Sigmoid colon (tissue), 7 donors: Measurements from ENCODE around the gene CFAP100. TPM values are rescaled to one million over a fixed set of nuclear protein-coding genes. Genes with fewer than 3 reads are reported as not detected.

Experiments
- DNase-seq: peaks from one replicate; pipeline ENCODE4 v3.0.0-alpha.2; 2019
- H3K27ac ChIP-seq, 4 donors: fragments of 200-600 bp; sonication (generic); one replicate each; pipeline ENCODE4 v1.5.1; 2016 to 2019; ENCODE audit warnings: mild to moderate bottlenecking in 1 of 4
- H3K27me3 ChIP-seq, 3 donors: fragments of 200-600 bp; sonication (generic); one replicate each; pipeline ENCODE4 v1.5.1; 2019; ENCODE audit warnings: mild to moderate bottlenecking in 1 of 3
- H3K36me3 ChIP-seq, 4 donors: fragments of 200-600 bp; sonication (generic); one replicate each; pipeline ENCODE4 v1.5.1; 2016 to 2019
- H3K4me1 ChIP-seq, 4 donors: fragments of 200-600 bp; sonication (generic); one replicate each; pipeline ENCODE4 v1.5.1; 2017 to 2019
- H3K4me3 ChIP-seq, 4 donors: fragments of 200-600 bp; sonication (generic); one replicate each; pipeline ENCODE4 v1.5.1; 2017 to 2019; ENCODE audit warnings: mild to moderate bottlenecking in 2 of 4, moderate library complexity in 1 of 4
- H3K9me3 ChIP-seq, 4 donors: fragments of 200-600 bp in 3 of 4; sonication (generic) in 3 of 4; one replicate each; pipeline versions ENCODE4 v1.5.1 to v1.6.1; 2013 to 2019
- EP300 ChIP-seq, 4 donors: sonication (generic); formaldehyde crosslinking; IDR thresholded peaks; one replicate each; pipeline ENCODE4 v1.6.1; 2017; ENCODE audit warnings: antibody characterized with exemption in 4 of 4
- POLR2A ChIP-seq, 2 donors: fragments of 450-650 bp; IDR thresholded peaks; one replicate each; pipeline ENCODE4 v1.6.1; 2016; ENCODE audit warnings: antibody characterized with exemption in 2 of 2, mild to moderate bottlenecking in 2 of 2, moderate library complexity in 2 of 2
- POLR2AphosphoS5 ChIP-seq, 4 donors: sonication (generic); formaldehyde crosslinking; IDR thresholded peaks; one replicate each; pipeline ENCODE4 v1.6.1; 2017; ENCODE audit warnings: antibody characterized with exemption in 4 of 4
- WGBS, 2 donors: extraction: QIAGEN DNeasy Blood & Tissue Kit; methylation state at CpG; one replicate each; pipeline ENCODE4 v1.1.7; 2013; 5-methylcytosine and 5-hydroxymethylcytosine counted together
- intact Hi-C: fragments of 100-400 bp; cut with DNase I; formaldehyde crosslinking; loops from one replicate; pipeline ENCODE4 v1.15.1; 2023
- polyA plus RNA-seq, 3 donors: library from polyadenylated mRNA; stranded (reverse); fragments of 200-250 nt; gene quantifications; one replicate each; pipeline ENCODE4 v1.2.3, GENCODE V29; 2013
- total RNA-seq, 4 donors: library from RNA; depleted of rRNA; stranded (reverse); fragments of >200 nt; gene quantifications; one replicate each; pipeline ENCODE4 v1.1.0, GENCODE V29; 2016
- TF ChIP-seq, protein P1 (sequence below), 4 experiments: fragments of 450-650 bp in 3 of 4; fragments of 200-600 bp in 1 of 4; IDR thresholded peaks; one replicate each; pipeline ENCODE4 v1.5.1; 2016 to 2019; ENCODE audit warnings: antibody characterized with exemption in 4 of 4, mild to moderate bottlenecking in 3 of 4, moderate library complexity in 2 of 4
- donor health status: healthy with polysubstance abuse.
- donor health status: Bipolar disorder and iron deficiency.
- donor health status: healthy.

The CFAP100 gene
- total and polyA plus RNA-seq, 7 donors = not detected

DNA sequence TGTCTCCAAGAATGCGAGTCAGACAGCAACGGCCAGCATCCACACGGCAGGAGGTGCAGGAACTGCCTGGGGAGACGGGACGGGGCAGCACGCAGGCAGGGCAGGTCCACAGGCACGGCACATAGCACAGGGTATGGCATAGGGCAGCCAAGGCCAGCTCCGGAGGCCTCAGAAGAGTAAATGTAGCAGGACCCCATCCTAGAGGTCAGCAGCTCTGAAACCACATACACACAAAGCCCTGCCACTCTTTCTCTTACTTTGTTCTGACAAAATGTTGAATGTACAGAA lies 54.1 kb downstream of the CFAP100 start:
- intact Hi-C loops = no loop called here
- peaks cover 0 to 12% (median 7%) of the 10 kb centered on the region in 4 donors for H3K4me1 ChIP-seq
- no peak overlapping the region for H3K27ac ChIP-seq
- peak; percentile 46 for DNase-seq
- peaks cover 18 to 58% (median 28%) of the 10 kb centered on the region in 4 donors for H3K36me3 ChIP-seq
- H3K9me3 ChIP-seq = no peaks in the 10 kb centered on the region
- no peak for TF ChIP-seq POLR2A (IDR thresholded peaks at IDR 0.05)
- TF ChIP-seq POLR2AphosphoS5 (IDR thresholded peaks at IDR 0.05) = no peak
- TF ChIP-seq EP300 (IDR thresholded peaks at IDR 0.05) = no peak
- TF ChIP-seq, protein P1, sequence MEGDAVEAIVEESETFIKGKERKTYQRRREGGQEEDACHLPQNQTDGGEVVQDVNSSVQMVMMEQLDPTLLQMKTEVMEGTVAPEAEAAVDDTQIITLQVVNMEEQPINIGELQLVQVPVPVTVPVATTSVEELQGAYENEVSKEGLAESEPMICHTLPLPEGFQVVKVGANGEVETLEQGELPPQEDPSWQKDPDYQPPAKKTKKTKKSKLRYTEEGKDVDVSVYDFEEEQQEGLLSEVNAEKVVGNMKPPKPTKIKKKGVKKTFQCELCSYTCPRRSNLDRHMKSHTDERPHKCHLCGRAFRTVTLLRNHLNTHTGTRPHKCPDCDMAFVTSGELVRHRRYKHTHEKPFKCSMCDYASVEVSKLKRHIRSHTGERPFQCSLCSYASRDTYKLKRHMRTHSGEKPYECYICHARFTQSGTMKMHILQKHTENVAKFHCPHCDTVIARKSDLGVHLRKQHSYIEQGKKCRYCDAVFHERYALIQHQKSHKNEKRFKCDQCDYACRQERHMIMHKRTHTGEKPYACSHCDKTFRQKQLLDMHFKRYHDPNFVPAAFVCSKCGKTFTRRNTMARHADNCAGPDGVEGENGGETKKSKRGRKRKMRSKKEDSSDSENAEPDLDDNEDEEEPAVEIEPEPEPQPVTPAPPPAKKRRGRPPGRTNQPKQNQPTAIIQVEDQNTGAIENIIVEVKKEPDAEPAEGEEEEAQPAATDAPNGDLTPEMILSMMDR (IDR thresholded peaks at IDR 0.05) = no peak
- H3K27me3 ChIP-seq = no peaks in the 10 kb centered on the region
- WGBS, 2 donors = 94 to 96% methylated on average over 8 of the region's 8 CpGs
- H3K4me3 ChIP-seq = no peak overlapping the region

DNA sequence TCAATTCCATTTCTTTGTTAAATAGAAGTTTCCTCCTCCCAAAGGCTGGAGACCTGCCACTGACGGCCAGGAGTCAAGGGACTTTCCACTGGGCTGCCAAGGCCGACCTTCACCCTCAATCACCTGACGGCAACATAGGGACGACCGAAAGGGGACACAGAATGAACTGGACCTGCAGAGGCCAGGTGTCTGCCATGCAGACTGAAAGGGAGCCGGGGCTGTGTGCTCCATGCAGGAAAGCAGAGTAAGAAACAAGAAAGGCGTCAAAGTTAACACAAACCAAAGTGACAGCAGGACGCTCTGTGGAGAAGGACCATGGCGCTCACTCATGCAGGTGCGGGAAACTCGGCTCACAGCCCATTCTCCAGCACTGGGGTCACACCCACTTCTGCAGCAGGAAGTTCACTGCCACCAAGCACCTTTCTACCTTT lies 54.9 kb downstream of the CFAP100 start:
- WGBS, 2 donors = 75 to 85% methylated on average over 11 of the region's 11 CpGs
- H3K4me1 ChIP-seq = peaks cover 0 to 12% (median 7%) of the 10 kb centered on the region in 4 donors
- no peak overlapping the region for H3K4me3 ChIP-seq
- H3K27ac ChIP-seq = no peak overlapping the region
- no peak for TF ChIP-seq EP300 (IDR thresholded peaks at IDR 0.05)
- TF ChIP-seq POLR2AphosphoS5 (IDR thresholded peaks at IDR 0.05) = no peak
- TF ChIP-seq, protein P1 (IDR thresholded peaks at IDR 0.05) = no peak
- TF ChIP-seq POLR2A (IDR thresholded peaks at IDR 0.05) = no peak
- no peaks in the 10 kb centered on the region for H3K9me3 ChIP-seq
- H3K36me3 ChIP-seq = peaks cover 18 to 65% (median 28%) of the 10 kb centered on the region in 4 donors
- peak; percentile 53 for DNase-seq
- H3K27me3 ChIP-seq = no peaks in the 10 kb centered on the region
- intact Hi-C loops = no loop called here

DNA sequence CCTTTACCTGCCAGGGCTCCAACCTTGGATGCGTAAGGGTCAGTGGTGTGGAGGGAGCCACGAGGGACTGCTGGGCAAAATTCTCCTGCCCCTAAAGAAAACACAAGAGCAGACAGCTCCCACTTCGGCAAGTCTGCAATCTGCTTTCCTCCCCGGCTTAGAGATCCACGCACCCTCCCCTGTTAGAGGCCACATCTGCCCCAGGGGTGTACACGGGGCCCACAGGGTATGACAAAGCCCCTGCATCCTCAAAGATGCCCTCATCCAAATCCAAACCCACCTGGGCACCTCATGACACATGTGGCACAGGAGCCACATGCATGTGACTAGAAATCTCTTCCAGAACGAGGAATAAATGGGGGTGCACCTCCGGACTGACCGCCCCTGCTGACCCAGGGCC lies 55.5 kb downstream of the CFAP100 start:
- H3K9me3 ChIP-seq = no peaks in the 10 kb centered on the region
- H3K27ac ChIP-seq = no peak overlapping the region
- peak; percentile 37 for DNase-seq
- no peak overlapping the region for H3K4me3 ChIP-seq
- no peaks in the 10 kb centered on the region for H3K27me3 ChIP-seq
- 78 to 83% methylated on average over 9 of the region's 9 CpGs for WGBS, 2 donors
- H3K36me3 ChIP-seq = peaks cover 18 to 66% (median 28%) of the 10 kb centered on the region in 4 donors
- intact Hi-C loops = no loop called here
- H3K4me1 ChIP-seq = peaks cover 0 to 12% (median 7%) of the 10 kb centered on the region in 4 donors
- TF ChIP-seq, protein P1 (IDR thresholded peaks at IDR 0.05) = no peak
- TF ChIP-seq EP300 (IDR thresholded peaks at IDR 0.05) = no peak
- TF ChIP-seq POLR2AphosphoS5 (IDR thresholded peaks at IDR 0.05) = no peak
- no peak for TF ChIP-seq POLR2A (IDR thresholded peaks at IDR 0.05)

DNA sequence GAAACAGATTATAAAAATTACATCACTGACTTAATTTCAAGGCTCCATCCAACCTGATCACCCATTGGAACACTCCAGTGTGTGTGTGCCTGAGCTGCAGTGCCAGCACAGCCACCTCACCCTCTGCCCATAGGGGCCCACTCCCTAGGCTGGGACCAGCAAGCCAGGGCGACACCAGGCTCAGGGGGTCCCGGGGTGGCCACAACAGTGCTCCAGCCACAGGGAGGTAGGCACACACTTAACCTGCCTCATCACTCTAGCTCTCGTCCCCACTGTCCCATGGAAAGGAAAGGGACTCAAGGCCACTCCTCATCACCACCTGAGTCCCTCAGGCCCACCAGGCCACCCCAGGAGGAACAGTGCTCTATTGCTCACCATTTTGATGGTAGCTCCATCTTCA lies 56.0 kb downstream of the CFAP100 start:
- Histone ChIP-seq H3K27me3 (no peaks in the 10 kb centered on the region), H3K4me3 (no peak overlapping the region), H3K4me1 (peaks cover 0 to 12% (median 7%) of the 10 kb centered on the region in 4 donors), H3K9me3 (no peaks in the 10 kb centered on the region), H3K36me3 (peaks cover 18 to 66% (median 28%) of the 10 kb centered on the region in 4 donors), H3K27ac (no peak overlapping the region)
- TF ChIP-seq, protein P1 (IDR thresholded peaks at IDR 0.05) = no peak
- TF ChIP-seq POLR2A (IDR thresholded peaks at IDR 0.05) (no peak), POLR2AphosphoS5 (IDR thresholded peaks at IDR 0.05) (no peak), EP300 (IDR thresholded peaks at IDR 0.05) (no peak)
- peak; percentile 33 for DNase-seq
- intact Hi-C loops = no loop called here
- 96 to 97% methylated on average over 3 of the region's 3 CpGs for WGBS, 2 donors

DNA sequence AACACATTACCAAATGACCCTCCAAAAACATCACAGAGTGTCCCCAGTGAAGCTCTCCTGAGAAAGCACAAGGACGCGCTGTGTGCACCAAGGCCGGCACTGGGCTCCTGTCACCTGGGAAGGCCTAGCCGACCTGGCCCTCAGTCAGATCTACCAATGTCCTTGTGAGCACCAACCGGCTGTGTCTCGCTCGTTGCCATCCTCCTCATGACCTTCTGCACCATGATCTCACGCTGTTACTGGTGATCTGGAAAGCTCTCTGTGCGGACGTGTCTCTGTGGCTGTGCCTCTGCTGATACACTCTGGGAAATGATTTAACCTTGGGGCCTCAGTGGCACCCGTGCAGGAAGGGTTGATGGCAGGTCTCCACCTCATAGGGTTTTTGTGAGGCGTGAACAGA lies 56.8 kb downstream of the CFAP100 start:
- Histone ChIP-seq H3K36me3 (peaks cover 18 to 73% (median 28%) of the 10 kb centered on the region in 4 donors), H3K4me1 (peaks cover 0 to 12% (median 7%) of the 10 kb centered on the region in 4 donors), H3K27ac (no peak overlapping the region), H3K9me3 (no peaks in the 10 kb centered on the region), H3K4me3 (no peak overlapping the region), H3K27me3 (no peaks in the 10 kb centered on the region)
- intact Hi-C loops = no loop called here
- TF ChIP-seq POLR2AphosphoS5 (IDR thresholded peaks at IDR 0.05) = no peak
- TF ChIP-seq, protein P1 (IDR thresholded peaks at IDR 0.05) = no peak
- TF ChIP-seq EP300 (IDR thresholded peaks at IDR 0.05) = no peak
- TF ChIP-seq POLR2A (IDR thresholded peaks at IDR 0.05) = no peak
- 91 to 92% methylated on average over 12 of the region's 12 CpGs for WGBS, 2 donors
- DNase-seq = peak; percentile 36
